Breast epithelium (tissue), 3 donors: ENCODE measurements around the gene GPN2.

Source experiments
- POLR2AphosphoS5 ChIP-seq, 3 donors: sonication (generic); formaldehyde crosslinking; IDR thresholded peaks; one replicate each; pipeline ENCODE4 v1.6.1; 2017; ENCODE audit warnings: antibody characterized with exemption in 3 of 3
- TF ChIP-seq, protein P1 (sequence below), 3 donors: fragments of 450-650 bp; IDR thresholded peaks; one replicate each; pipeline ENCODE4 v1.5.1; 2016 to 2017; ENCODE audit warnings: antibody characterized with exemption in 3 of 3, mild to moderate bottlenecking in 3 of 3, moderate library complexity in 3 of 3

- TF ChIP-seq, protein P1, sequence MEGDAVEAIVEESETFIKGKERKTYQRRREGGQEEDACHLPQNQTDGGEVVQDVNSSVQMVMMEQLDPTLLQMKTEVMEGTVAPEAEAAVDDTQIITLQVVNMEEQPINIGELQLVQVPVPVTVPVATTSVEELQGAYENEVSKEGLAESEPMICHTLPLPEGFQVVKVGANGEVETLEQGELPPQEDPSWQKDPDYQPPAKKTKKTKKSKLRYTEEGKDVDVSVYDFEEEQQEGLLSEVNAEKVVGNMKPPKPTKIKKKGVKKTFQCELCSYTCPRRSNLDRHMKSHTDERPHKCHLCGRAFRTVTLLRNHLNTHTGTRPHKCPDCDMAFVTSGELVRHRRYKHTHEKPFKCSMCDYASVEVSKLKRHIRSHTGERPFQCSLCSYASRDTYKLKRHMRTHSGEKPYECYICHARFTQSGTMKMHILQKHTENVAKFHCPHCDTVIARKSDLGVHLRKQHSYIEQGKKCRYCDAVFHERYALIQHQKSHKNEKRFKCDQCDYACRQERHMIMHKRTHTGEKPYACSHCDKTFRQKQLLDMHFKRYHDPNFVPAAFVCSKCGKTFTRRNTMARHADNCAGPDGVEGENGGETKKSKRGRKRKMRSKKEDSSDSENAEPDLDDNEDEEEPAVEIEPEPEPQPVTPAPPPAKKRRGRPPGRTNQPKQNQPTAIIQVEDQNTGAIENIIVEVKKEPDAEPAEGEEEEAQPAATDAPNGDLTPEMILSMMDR (IDR thresholded peaks at IDR 0.05) = no peak
- TF ChIP-seq POLR2AphosphoS5 (IDR thresholded peaks at IDR 0.05) = no peak
Measured at GRCh38 chr1:26853600-26853999, 36.5 kb downstream of the GPN2 start.
